Camera-type eye (tissue), 1 donor: ENCODE data around the gene BMF. TPM values are rescaled to one million over a fixed set of nuclear protein-coding genes. Genes with fewer than 3 reads are reported as not detected.

Source experiments
- total RNA-seq: library from RNA; depleted of rRNA; stranded (reverse); fragments of >200 nt; gene quantifications from one replicate; pipeline ENCODE4 v1.2.3, GENCODE V29; 2014

Gene BMF
- 20.1 TPM for total RNA-seq

GRCh38 chr15:40108855-40109735, at the start of gene BMF:
Gene BMF (minus strand): TSS chr15:40108879. CDS start chr15:40106086, 2,793 bp downstream.

GRCh38 chr15:40038638-40039543, 69.8 kb downstream of the BMF start, which contains the start of gene SRP14:
Gene SRP14 (minus strand): TSS chr15:40039181. CDS start chr15:40039116, 65 bp downstream.

Other genes starting within 250 kb of the BMF start
- gene GPR176, start 188.6 kb downstream of the BMF start, total RNA-seq: 19.8 TPM
- gene EIF2AK4, start 174.8 kb downstream of the BMF start, total RNA-seq: 47.9 TPM
- gene SRP14, start 69.7 kb downstream of the BMF start, total RNA-seq: 252 TPM
- gene BUB1B, start 52.2 kb upstream of the BMF start, total RNA-seq: 14.3 TPM
- 5.4 TPM for gene PAK6, start 130.2 kb upstream of the BMF start, total RNA-seq
- gene ANKRD63, start 174.2 kb upstream of the BMF start, total RNA-seq: not detected
- gene PLCB2, start 199.1 kb upstream of the BMF start, total RNA-seq: 9.7 TPM
- gene INAFM2, start 214.8 kb upstream of the BMF start, total RNA-seq: 14.6 TPM
- gene CCDC9B, start 232.1 kb upstream of the BMF start, total RNA-seq: 8.4 TPM
- not detected for gene PHGR1, start 242.2 kb upstream of the BMF start, total RNA-seq
- 3.3 TPM for gene DISP2, start 249.3 kb upstream of the BMF start, total RNA-seq